ELR (cell line): ENCODE data around the gene TMCC3.

Source experiments
- DNase-seq: peaks from one replicate; pipeline ENCODE4 v3.0.0-alpha.2; 2015; ENCODE audit warnings: low read depth

TMCC3 gene

GRCh38 chr12:94671917-94672316 lies 21.6 kb upstream of the TMCC3 start:
- no peak for DNase-seq

- no peak for DNase-seq
Observed at GRCh38 chr12:94670898-94671297, 20.5 kb upstream of the TMCC3 start.

GRCh38 chr12:94670075-94670474 lies 19.7 kb upstream of the TMCC3 start:
- no peak for DNase-seq

GRCh38 chr12:94667031-94667540 lies 16.7 kb upstream of the TMCC3 start:
- no peak for DNase-seq

- no peak for DNase-seq
Observed at GRCh38 chr12:94666158-94666557, 15.8 kb upstream of the TMCC3 start.

GRCh38 chr12:94663702-94664101 lies 13.3 kb upstream of the TMCC3 start:
- no peak for DNase-seq

GRCh38 chr12:94663071-94663470 lies 12.7 kb upstream of the TMCC3 start:
- DNase-seq: no peak

- DNase-seq: no peak
Observed at GRCh38 chr12:94660436-94660835, 10.1 kb upstream of the TMCC3 start.

- no peak for DNase-seq
Observed at GRCh38 chr12:94659346-94659930, 9.1 kb upstream of the TMCC3 start.

- DNase-seq: no peak
Observed at GRCh38 chr12:94658931-94659330, 8.6 kb upstream of the TMCC3 start.

GRCh38 chr12:94656556-94656955 lies 6.2 kb upstream of the TMCC3 start:
- DNase-seq: no peak

- peak; percentile 54 for DNase-seq
Observed at GRCh38 chr12:94649349-94650142, 811 bp downstream of the TMCC3 start.

- DNase-seq: peak; percentile 72
Observed at GRCh38 chr12:94648578-94648977, 1.8 kb downstream of the TMCC3 start.

- peak; percentile 97 for DNase-seq
Observed at GRCh38 chr12:94644141-94644979, 6.0 kb downstream of the TMCC3 start.

- DNase-seq: peak; percentile 20
Observed at GRCh38 chr12:94643606-94644005, 6.8 kb downstream of the TMCC3 start.

GRCh38 chr12:94641283-94641682 lies 9.1 kb downstream of the TMCC3 start:
- no peak for DNase-seq

GRCh38 chr12:94640134-94640928 lies 10.0 kb downstream of the TMCC3 start:
- peak; percentile 92 for DNase-seq

GRCh38 chr12:94638521-94638920 lies 11.8 kb downstream of the TMCC3 start:
- no peak for DNase-seq

GRCh38 chr12:94637390-94638113 lies 12.8 kb downstream of the TMCC3 start:
- DNase-seq: no peak

GRCh38 chr12:94636462-94637085 lies 13.8 kb downstream of the TMCC3 start:
- no peak for DNase-seq

- DNase-seq: no peak
Observed at GRCh38 chr12:94634717-94635116, 15.6 kb downstream of the TMCC3 start.
